Heart right ventricle (tissue), 16 donors: Measurements from ENCODE around the gene WDFY1. TPM values are rescaled to one million over a fixed set of nuclear protein-coding genes. Genes with fewer than 3 reads are reported as not detected.
A peak's percentile ranks its signal among the peaks of the same experiment; 100 is the strongest.

Experiments
- ATAC-seq, 8 donors: fragments of 200-7000 bp; cut with Tn5 transposase; one replicate each; pipeline ENCODE4 v1.9.1; 2020; ENCODE audit warnings: mild to moderate bottlenecking in 8 of 8, moderate library complexity in 8 of 8, moderate number of reproducible peaks in 1 of 8
- DNase-seq, 2 donors: peaks; one replicate each; pipeline ENCODE4 v3.0.0-alpha.2; 2020
- H3K27ac ChIP-seq, 10 donors: fragments of 200-600 bp; sonication (generic) in 2 of 10; one replicate each; pipeline versions ENCODE4 v1.5.0 to v1.8.0; 2020 to 2022; ENCODE audit warnings: mild to moderate bottlenecking in 3 of 10
- H3K27me3 ChIP-seq, 7 donors: fragments of 200-600 bp; one replicate each; pipeline ENCODE4 v1.8.0; 2021 to 2022; ENCODE audit warnings: mild to moderate bottlenecking in 2 of 7
- H3K36me3 ChIP-seq, 9 donors: fragments of 200-600 bp; sonication (generic) in 1 of 9; one replicate each; pipeline versions ENCODE4 v1.5.0 to v1.8.0; 2020 to 2022; ENCODE audit warnings: mild to moderate bottlenecking in 2 of 9
- H3K4me1 ChIP-seq, 9 donors: fragments of 200-600 bp; sonication (generic) in 1 of 9; one replicate each; pipeline versions ENCODE4 v1.5.0 to v1.8.0; 2020 to 2022; ENCODE audit warnings: mild to moderate bottlenecking in 4 of 9
- H3K4me3 ChIP-seq, 10 donors: fragments of 200-600 bp; sonication (generic) in 2 of 10; one replicate each; pipeline versions ENCODE4 v1.5.0 to v1.8.0; 2020 to 2022; ENCODE audit warnings: mild to moderate bottlenecking in 7 of 10, moderate library complexity in 2 of 10
- H3K9me3 ChIP-seq, 11 donors: fragments of 200-600 bp in 10 of 11; sonication (generic) in 2 of 11; one replicate each; pipeline versions ENCODE4 v1.5.0 to v1.8.0; 2013 to 2022; ENCODE audit warnings: mild to moderate bottlenecking in 2 of 11, control low read depth in 1 of 11, moderate library complexity in 1 of 11
- WGBS, 2 donors: extraction: QIAGEN DNeasy Blood & Tissue Kit; methylation state at CpG; one replicate each; pipeline ENCODE4 v1.1.7; 2013; ENCODE audit warnings: inconsistent platforms in 1 of 2; 5-methylcytosine and 5-hydroxymethylcytosine counted together
- intact Hi-C, 10 donors: fragments of 100-400 bp; cut with DNase I; formaldehyde crosslinking; loops; one replicate each; pipeline versions ENCODE4 v1.11.1 to v1.14.2; 2022
- polyA plus RNA-seq, 2 donors: library from polyadenylated mRNA; stranded (reverse); fragments of 200-250 nt; gene quantifications; one replicate each; pipeline ENCODE4 v1.2.3, GENCODE V29; 2013
- total RNA-seq, 10 donors: library from RNA; stranded (reverse); fragmentation: NEBNext Ultra II Directional in 3 of 10; extraction: Animal tissue kit (Norgen Biotek cat#: 25700) in 3 of 10; gene quantifications; one replicate each; pipeline versions ENCODE4 v1.2.1 to v1.2.4, GENCODE V29; 2021 to 2023
- TF ChIP-seq, protein P1 (sequence below), 9 donors: fragments of 200-600 bp; sonication (generic) in 2 of 9; IDR thresholded peaks; one replicate each; pipeline versions ENCODE4 v1.5.0 to v1.8.0; 2021 to 2022; ENCODE audit warnings: antibody characterized with exemption in 9 of 9, mild to moderate bottlenecking in 5 of 9, moderate library complexity in 1 of 9
- donor health status: Arrhythmogenic right ventricular cardiomyopathy.
- donor health status: ischemic (EF 13 %, LVEDD 7.1; RV severe dilation, severe dysfunction).
- donor health status: healthy with polysubstance abuse.
- donor health status: DM: no; HTN: yes; CAD: no.
- donor health status: DM: no; HTN: no; CAD: no.
- donor health status: ischemic (EF 25% LVEDD 6.9; RV normal size, moderate dysfunction).
- donor health status: ischemic (EF 25% LVEDD 5.7; RV mildly dilated, moderate dysfunction).
- donor health status: healthy.
- donor health status: DM: yes; HTN: yes; CAD: no.
- donor health status: Ischemic cardiomyopathy.
- donor health status: ischemic (EF 35%, LVEDD 5.7; RV mildly dilated, moderate dysfunction).
- donor health status: nonischemic (EF 11% LVEDD 7.7; RV severe dilation, severe dysfunction).
- donor health status: DM: yes; HTN: yes; CAD: no.
- donor health status: PGD.
- donor health status: ischemic (EF 29% LVEDD 5.4; RV normal size, mild dysfunction).
- donor health status: nonischemic (EF 23%, LVEDD 6.1; RV moderate dilation, normal function).

Gene WDFY1
- total and polyA plus RNA-seq, 12 donors: 8.1 to 25.9 (median 14.3) TPM

DNA sequence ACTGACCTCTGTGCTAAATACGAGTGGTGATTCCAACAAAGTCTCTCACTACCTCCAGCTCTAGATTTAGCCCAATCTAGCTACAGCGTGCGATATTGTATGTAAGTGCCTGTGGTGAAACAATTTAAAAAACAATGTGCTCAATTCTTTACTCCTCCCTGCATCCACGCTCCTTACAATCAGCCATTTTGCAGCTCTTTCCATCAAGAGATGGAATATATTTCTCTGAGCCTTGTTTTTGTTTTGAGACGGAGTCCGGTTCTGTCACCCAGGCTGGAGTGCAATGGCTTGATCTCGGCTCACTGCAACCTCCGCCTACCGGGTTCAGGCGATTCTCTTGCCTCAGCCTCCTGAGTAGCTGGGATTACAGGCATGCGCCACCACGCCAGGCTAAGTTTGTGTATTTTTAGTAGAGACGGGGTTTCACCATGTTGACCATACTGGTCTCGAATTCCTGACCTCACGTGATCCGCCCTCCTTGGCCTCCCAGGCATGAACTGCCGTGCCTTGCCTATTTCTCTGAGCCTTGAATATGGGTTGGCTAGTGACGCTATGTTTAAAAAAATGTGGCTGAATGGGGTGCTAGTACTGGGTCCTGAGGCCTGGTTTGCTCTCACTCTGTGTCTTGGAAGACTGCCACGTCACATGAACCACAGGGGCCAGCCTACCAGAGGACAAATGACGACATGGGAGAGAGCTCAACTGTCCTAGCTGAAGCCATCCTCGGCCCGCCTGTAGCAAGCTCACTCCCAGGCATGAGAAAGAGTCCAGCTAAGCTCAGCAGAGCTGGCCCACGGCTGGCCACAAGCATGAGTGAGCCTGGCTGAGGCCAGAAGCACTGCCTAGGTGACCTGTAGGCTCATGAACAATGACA, 14.8 kb downstream of the WDFY1 start:
- TF ChIP-seq, protein P1, sequence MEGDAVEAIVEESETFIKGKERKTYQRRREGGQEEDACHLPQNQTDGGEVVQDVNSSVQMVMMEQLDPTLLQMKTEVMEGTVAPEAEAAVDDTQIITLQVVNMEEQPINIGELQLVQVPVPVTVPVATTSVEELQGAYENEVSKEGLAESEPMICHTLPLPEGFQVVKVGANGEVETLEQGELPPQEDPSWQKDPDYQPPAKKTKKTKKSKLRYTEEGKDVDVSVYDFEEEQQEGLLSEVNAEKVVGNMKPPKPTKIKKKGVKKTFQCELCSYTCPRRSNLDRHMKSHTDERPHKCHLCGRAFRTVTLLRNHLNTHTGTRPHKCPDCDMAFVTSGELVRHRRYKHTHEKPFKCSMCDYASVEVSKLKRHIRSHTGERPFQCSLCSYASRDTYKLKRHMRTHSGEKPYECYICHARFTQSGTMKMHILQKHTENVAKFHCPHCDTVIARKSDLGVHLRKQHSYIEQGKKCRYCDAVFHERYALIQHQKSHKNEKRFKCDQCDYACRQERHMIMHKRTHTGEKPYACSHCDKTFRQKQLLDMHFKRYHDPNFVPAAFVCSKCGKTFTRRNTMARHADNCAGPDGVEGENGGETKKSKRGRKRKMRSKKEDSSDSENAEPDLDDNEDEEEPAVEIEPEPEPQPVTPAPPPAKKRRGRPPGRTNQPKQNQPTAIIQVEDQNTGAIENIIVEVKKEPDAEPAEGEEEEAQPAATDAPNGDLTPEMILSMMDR (IDR thresholded peaks at IDR 0.05): no peak
- Histone ChIP-seq H3K27me3 (no peaks in the 10 kb centered on the region), H3K4me3 (no peak overlapping the region), H3K4me1 (peaks cover 9 to 63% (median 54%) of the 10 kb centered on the region in 9 donors), H3K36me3 (no peaks in the 10 kb centered on the region), H3K27ac (peak overlapping the region in 8 of 10 donors; percentile 42 to 73 (median 60)), H3K9me3 (peaks cover 0 to 18% (median 4%) of the 10 kb centered on the region in 11 donors)
- WGBS, 2 donors: 65 to 70% methylated on average over 23 of the region's 23 CpGs
- ATAC-seq: peak; percentile 85 to 96 (median 90)
- intact Hi-C loops: no loop called here
- DNase-seq: peak; percentile 42 to 78

DNA sequence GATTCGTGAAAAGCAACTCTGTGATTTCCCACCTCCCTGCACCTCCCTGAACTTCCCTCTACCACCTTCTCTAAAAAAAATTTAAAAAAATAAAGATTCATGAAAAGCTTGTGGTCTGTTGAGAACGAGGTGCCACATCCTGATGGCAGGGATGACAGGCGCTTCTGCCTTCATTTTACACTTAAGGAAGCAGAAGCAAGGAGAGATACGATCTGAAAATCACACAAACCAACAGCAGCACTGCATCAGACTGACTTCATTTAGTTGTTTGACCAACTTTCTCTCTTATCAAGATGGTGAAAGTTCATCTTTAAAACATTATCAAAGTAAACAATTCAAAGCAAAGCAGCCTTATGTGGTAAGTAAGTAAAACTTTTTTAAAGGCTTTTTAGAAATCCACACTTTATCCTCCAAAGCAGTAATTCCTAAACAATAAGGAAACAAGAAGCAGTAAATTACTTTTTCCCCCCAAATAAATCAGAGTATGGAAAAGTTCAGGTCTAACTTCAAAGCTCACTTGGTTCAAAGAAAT, 15.5 kb downstream of the WDFY1 start:
- intact Hi-C loops: no loop called here
- no peaks in the 10 kb centered on the region for H3K36me3 ChIP-seq
- H3K27ac ChIP-seq: peak overlapping the region in 4 of 10 donors; percentile 42 to 73 (median 64)
- no peak overlapping the region for H3K4me3 ChIP-seq
- no peaks in the 10 kb centered on the region for H3K27me3 ChIP-seq
- H3K4me1 ChIP-seq: peaks cover 9 to 62% (median 48%) of the 10 kb centered on the region in 9 donors
- no peak for ATAC-seq
- H3K9me3 ChIP-seq: peaks cover 0 to 18% (median 4%) of the 10 kb centered on the region in 11 donors
- DNase-seq: no peak
- TF ChIP-seq, protein P1 (IDR thresholded peaks at IDR 0.05): no peak
- WGBS, 2 donors: 68 to 75% methylated on average over 4 of the region's 4 CpGs

DNA sequence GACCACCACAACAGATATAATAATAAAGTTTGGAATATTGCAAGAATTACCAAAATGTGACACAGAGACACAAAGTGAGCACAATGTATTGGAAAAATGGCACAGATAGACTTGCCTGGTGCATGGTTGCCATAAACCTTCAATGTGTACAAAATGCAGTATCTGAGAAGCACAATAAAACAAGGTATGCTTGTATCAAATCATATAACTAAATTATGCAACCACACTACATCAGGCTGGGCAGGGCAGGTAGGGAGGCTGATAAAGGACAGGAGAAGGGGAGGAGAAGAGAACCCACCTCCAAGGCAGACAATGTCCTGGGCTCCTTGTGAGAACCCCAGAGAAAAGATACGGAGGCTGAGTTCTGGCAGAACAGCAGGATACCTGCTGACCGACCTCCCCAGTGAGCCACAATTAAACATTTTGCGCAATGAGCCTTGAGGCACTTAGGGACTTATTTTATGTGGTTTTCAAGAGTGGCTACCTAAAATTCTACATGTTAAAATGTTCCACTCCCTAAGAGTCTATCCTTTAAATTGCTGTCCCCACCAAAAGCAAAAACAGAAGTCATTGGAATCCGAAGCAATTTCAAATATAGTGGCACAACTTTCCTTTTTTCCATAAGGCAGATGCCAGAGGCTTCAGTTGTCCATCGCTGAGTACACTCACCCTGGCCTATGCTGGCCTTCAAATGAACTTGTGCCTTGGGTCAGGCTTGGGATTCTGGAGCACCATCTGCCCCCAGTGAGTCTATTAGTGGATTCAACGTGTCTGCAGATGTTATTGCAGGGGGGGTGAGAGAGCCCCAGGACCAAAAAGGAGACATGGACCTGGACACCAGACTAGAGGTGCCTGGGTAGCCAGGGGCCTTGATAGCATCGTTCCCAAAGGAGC, 16.8 kb downstream of the WDFY1 start:
- Histone ChIP-seq H3K27me3 (no peaks in the 10 kb centered on the region), H3K36me3 (no peaks in the 10 kb centered on the region), H3K27ac (no peak overlapping the region), H3K4me1 (peaks cover 7 to 59% (median 35%) of the 10 kb centered on the region in 9 donors), H3K4me3 (no peak overlapping the region), H3K9me3 (peaks cover 0 to 18% (median 4%) of the 10 kb centered on the region in 11 donors)
- 86 to 94% methylated on average over 7 of the region's 7 CpGs for WGBS, 2 donors
- intact Hi-C loops: no loop called here
- peak in 1 of 8 donors; percentile 18 for ATAC-seq
- DNase-seq: no peak
- TF ChIP-seq, protein P1 (IDR thresholded peaks at IDR 0.05): no peak

DNA sequence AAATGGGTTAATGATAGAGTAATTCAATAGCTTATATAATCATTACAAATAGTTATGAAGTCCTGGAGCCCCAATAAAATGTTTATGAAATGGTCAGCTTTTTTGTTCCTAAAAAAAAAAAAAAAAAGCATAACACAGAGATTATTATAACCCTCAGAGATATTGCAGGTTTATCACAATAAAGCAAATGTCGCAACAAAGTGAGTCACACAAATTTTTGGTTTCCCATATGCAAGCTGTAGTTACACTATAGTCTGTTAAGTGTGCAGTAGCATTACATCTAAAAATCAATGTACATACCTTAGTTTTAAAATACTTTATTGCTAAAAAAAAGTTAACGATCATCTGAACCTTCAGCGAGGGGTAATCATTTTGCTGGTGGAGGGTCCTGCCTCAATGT, 20.0 kb downstream of the WDFY1 start:
- Histone ChIP-seq H3K36me3 (peaks cover 0 to 2% (median 0%) of the 10 kb centered on the region in 9 donors), H3K9me3 (peaks cover 0 to 18% (median 4%) of the 10 kb centered on the region in 11 donors), H3K27ac (no peak overlapping the region), H3K4me3 (no peak overlapping the region), H3K27me3 (no peaks in the 10 kb centered on the region), H3K4me1 (peaks cover under 1 to 58% (median 9%) of the 10 kb centered on the region in 9 donors)
- TF ChIP-seq, protein P1 (IDR thresholded peaks at IDR 0.05): no peak
- WGBS, 2 donors: 96 to 97% methylated on average over 3 of the region's 3 CpGs
- DNase-seq: no peak
- intact Hi-C loops: no loop called here
- no peak for ATAC-seq
